Panc1 (cell line): Measurements from ENCODE around the gene BBX.

Source experiments
- TF ChIP-seq, protein P1 (sequence below): fragments of 450-650 bp; IDR thresholded peaks from 2 replicates; pipeline ENCODE4 v1.5.1; 2017; ENCODE audit warnings: mild to moderate bottlenecking
- TF ChIP-seq, protein P2 (sequence below), 2 experiments: IDR thresholded peaks; 2 replicates each; pipeline ENCODE4 v1.6.1; 2011 to 2012; ENCODE audit warnings: low read depth in 2 of 2, control low read depth in 1 of 2, low read length in 1 of 2, mild to moderate bottlenecking in 1 of 2, moderate library complexity in 1 of 2; ENCODE audit not compliant: insufficient read depth in 1 of 2

DNA sequence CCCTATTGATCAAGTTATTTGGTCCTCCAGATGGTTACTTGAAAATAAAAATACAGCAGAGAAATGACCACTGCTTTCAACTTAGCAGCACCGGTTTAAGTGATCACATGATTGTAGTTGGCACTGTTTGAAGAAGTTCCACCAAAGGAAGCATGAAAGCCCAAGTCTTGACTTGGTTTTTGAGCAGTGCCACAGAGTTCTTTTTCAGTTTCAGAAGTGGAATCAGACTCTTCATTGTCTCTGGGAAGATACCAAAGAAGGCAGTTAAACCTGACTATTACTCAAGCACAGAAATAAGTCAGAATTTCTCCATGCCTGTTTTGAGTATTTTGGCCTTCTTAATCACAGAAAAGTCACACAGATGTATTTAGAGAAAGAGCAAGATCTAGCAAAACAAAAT lies 66.7 kb downstream of the BBX start:
- TF ChIP-seq, protein P1, sequence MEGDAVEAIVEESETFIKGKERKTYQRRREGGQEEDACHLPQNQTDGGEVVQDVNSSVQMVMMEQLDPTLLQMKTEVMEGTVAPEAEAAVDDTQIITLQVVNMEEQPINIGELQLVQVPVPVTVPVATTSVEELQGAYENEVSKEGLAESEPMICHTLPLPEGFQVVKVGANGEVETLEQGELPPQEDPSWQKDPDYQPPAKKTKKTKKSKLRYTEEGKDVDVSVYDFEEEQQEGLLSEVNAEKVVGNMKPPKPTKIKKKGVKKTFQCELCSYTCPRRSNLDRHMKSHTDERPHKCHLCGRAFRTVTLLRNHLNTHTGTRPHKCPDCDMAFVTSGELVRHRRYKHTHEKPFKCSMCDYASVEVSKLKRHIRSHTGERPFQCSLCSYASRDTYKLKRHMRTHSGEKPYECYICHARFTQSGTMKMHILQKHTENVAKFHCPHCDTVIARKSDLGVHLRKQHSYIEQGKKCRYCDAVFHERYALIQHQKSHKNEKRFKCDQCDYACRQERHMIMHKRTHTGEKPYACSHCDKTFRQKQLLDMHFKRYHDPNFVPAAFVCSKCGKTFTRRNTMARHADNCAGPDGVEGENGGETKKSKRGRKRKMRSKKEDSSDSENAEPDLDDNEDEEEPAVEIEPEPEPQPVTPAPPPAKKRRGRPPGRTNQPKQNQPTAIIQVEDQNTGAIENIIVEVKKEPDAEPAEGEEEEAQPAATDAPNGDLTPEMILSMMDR = no peak
- TF ChIP-seq, protein P2, sequence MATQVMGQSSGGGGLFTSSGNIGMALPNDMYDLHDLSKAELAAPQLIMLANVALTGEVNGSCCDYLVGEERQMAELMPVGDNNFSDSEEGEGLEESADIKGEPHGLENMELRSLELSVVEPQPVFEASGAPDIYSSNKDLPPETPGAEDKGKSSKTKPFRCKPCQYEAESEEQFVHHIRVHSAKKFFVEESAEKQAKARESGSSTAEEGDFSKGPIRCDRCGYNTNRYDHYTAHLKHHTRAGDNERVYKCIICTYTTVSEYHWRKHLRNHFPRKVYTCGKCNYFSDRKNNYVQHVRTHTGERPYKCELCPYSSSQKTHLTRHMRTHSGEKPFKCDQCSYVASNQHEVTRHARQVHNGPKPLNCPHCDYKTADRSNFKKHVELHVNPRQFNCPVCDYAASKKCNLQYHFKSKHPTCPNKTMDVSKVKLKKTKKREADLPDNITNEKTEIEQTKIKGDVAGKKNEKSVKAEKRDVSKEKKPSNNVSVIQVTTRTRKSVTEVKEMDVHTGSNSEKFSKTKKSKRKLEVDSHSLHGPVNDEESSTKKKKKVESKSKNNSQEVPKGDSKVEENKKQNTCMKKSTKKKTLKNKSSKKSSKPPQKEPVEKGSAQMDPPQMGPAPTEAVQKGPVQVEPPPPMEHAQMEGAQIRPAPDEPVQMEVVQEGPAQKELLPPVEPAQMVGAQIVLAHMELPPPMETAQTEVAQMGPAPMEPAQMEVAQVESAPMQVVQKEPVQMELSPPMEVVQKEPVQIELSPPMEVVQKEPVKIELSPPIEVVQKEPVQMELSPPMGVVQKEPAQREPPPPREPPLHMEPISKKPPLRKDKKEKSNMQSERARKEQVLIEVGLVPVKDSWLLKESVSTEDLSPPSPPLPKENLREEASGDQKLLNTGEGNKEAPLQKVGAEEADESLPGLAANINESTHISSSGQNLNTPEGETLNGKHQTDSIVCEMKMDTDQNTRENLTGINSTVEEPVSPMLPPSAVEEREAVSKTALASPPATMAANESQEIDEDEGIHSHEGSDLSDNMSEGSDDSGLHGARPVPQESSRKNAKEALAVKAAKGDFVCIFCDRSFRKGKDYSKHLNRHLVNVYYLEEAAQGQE (IDR thresholded peaks at IDR 0.05; ENCODE audit: insufficient read depth in 1 of 2, low read depth in 2 of 2, low read length in 1 of 2) = no peak
